ENCODE measurements around the gene NRP2.

NRP2 gene

GRCh38 chr2:205706769-205707381, 24.6 kb downstream of the NRP2 start:
- peak; percentile 18 for DNase-seq (ENCODE audit: low spot score)

GRCh38 chr2:205708231-205708631, 25.9 kb downstream of the NRP2 start:
- no peak for DNase-seq (ENCODE audit: low spot score)

DNA sequence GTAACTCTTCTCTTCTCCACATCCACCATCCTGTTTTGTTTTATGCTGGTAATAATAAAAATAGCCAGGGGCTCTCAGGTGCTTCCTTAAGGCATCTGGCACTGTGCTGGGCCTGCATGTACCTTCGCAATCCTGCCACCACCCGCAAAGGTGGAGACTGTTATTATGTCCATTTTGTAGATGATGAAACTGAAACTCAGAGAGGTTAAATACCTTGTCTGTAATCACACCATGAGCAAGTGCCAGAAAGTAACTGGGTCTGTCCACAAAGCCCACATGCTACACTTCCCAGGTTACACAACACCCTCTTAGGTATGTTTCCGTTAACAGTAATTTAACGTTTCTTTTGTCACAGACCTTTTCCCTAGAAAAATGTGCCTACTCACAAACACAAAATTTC, 27.0 kb downstream of the NRP2 start:
- DNase-seq (ENCODE audit: low spot score), result no peak

DNA sequence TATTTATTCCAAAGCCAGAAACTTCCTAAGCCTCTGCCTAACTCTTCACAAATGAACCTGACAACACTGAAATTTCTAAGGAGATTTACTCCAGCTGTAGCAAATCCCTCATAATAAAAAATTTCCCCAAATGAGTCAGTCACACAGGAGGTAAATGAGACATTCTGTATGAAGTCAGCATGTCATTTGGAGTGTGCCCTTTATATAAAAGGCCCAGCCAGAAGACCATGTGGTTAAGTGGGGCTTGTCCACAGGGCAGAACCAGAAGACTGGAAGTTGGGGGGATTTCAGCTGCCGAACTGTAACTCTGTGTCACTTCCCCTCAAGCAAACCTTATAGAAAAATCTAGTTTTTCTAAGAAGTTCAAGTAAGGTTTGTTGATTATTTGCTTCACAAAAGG, 30.2 kb downstream of the NRP2 start:
- no peak for DNase-seq (ENCODE audit: low spot score)

- no peak for DNase-seq (ENCODE audit: low spot score)
Observed at GRCh38 chr2:205713086-205713485, 30.8 kb downstream of the NRP2 start.

DNA sequence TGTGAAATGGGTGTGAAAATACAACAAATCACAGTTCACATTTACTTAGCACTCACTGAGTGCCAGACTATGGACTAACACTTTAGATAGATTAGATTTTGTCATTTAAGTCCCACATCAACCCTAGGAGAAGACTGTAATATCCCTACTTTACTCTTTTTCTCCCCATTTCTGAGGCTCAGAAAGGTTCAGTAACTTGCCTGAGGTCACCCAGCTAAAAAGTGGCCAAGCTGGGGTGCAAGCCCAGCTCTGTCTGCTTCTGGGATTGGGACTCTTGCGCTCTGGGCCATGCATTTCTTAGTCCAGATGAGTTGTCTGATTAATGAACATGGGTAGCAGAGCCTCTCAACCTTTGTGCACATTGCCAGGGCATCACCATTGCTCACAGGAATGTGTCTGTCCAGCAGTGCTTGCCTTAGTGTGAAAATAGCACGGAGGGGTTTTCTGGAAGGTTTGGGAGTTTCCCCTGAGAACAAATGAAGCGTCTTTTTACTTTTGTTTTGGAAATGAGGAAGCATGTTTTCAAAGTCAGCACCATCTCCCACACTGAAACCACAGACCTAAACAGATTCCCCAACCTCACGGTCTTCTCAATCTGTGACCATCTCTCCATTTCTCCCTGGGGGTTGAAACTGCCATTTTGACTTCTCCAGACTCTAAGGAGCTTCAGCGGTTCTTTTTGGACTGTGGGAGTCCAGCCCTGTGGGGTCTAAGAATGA, 31.9 kb downstream of the NRP2 start:
- DNase-seq (ENCODE audit: low spot score), result no peak

GRCh38 chr2:205714789-205715720, 32.8 kb downstream of the NRP2 start:
- DNase-seq (ENCODE audit: low spot score), result no peak

DNA sequence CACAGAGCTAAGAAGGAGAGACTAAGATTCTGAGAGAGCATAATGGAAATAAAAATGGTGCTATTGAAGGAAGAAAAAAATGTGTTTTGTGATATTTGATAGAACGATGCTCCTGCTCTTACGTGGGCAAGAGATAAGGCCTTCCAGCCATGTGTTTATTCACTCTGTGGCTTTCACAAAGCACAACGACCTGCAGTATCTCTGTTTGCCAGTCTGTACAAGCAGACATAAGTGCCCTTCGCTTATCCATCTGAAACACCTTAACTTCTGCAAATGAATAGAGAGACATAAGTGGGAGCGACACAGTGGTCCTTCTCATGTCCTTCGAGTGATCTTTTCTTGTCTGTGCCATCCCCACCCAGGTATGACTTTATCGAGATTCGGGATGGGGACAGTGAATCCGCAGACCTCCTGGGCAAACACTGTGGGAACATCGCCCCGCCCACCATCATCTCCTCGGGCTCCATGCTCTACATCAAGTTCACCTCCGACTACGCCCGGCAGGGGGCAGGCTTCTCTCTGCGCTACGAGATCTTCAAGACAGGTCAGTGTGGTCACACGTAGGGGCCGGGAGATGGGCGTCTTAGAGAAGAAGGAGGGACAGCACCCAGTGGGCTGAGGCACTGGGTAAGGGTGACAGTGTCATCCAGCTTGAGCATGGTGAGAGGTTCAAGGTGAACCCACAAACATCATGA, 33.7 kb downstream of the NRP2 start:
- no peak for DNase-seq (ENCODE audit: low spot score)

GRCh38 chr2:205717175-205717846, 35.0 kb downstream of the NRP2 start:
- DNase-seq (ENCODE audit: low spot score), result no peak

- no peak for DNase-seq (ENCODE audit: low spot score)
Observed at GRCh38 chr2:205717999-205718398, 35.7 kb downstream of the NRP2 start.

- DNase-seq (ENCODE audit: low spot score), result no peak
Observed at GRCh38 chr2:205719847-205720246, 37.5 kb downstream of the NRP2 start.

GRCh38 chr2:205720451-205720902, 38.2 kb downstream of the NRP2 start:
- DNase-seq (ENCODE audit: low spot score), result no peak

DNA sequence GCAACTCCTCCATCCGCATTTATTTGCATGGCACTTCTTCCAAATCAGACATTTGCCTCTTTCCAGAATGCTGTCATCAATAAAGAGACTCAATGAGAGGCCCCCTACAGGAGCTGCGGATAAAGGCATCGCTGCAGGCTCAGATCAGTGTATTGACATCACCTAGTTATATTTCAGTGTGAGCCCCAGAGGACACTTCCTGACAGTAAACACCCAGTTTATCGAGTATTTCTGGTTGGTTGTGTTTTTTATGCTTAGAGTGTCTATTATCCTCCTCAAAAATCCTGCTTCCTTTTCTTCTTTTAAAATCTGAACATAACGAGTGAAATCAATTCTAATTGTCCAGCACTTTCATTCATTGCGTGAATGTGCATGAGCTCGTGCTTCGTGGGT, 38.8 kb downstream of the NRP2 start:
- DNase-seq (ENCODE audit: low spot score), result no peak

- DNase-seq (ENCODE audit: low spot score), result no peak
Observed at GRCh38 chr2:205722283-205722918, 40.1 kb downstream of the NRP2 start.

DNA sequence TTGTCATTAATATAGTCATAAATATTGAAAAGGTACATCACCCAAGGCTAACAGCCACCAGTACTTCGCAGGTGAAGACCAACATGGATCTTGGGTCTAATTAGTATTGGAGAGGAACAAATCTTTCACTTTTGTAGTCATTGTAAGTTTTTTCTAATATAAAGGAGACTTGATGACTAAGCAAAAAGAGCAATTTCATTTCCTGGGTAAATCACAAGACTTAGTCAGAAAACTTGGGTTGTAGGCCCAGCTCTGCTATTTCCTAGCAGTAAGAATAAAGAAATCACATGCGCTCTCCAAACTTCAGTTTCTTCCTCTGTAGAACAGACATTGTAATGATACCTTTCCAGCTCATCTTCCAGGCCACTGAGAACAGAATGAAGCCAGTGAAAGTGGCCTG, 40.9 kb downstream of the NRP2 start:
- DNase-seq (ENCODE audit: low spot score), result no peak

DNA sequence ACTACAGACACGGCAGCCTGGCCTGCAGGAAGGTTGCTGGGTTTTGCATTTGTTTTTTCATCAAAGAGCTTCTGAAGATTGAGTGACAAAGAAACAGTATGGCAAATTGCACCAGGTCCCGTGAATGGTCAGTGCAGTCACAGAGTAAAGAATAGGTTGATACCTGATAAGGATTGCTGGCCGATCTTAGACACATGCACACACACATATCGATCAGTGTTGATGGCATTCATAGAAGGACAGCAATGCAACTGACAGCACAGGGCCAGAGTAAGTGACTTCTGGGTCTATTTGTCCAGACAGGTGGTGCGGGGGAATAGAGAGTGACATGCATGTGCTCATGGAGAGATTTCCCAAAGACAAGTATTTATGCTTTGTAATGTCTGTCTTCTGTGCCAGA, 42.8 kb downstream of the NRP2 start:
- DNase-seq (ENCODE audit: low spot score), result no peak

DNA sequence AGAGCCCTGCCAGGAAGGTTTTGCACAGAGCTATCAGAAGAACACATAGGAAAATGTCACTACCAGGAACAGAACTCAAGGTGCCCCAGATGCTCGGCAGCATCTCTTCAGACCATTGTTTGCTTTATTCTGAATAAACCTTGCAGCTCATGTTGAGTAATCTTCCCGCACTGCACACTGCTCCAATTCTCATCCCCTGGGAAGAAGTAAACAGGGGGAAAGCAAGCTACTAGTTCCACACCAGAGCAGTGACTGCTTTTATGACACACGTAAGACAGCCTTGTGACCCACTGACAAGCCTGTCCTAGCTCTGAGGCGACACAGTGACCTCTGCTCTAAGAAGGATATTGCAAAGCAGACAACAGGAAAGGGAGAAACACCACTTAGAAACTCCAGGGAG, 44.2 kb downstream of the NRP2 start:
- DNase-seq (ENCODE audit: low spot score), result no peak

- DNase-seq (ENCODE audit: low spot score), result no peak
Observed at GRCh38 chr2:205727174-205727573, 44.9 kb downstream of the NRP2 start.

- no peak for DNase-seq (ENCODE audit: low spot score)
Observed at GRCh38 chr2:205728366-205728765, 46.1 kb downstream of the NRP2 start.

GRCh38 chr2:205730191-205730590, 47.9 kb downstream of the NRP2 start:
- no peak for DNase-seq (ENCODE audit: low spot score)

Data from CD4-positive, alpha-beta T cell treated with Interleukin-15 for 4 hours (primary cell).